Measurements from ENCODE around the gene SHLD2. TPM values are rescaled to one million over a fixed set of nuclear protein-coding genes. Genes with fewer than 3 reads are reported as not detected.
"Not testable (repeated sequence)": the region's sequence is repeated elsewhere in the genome, so short reads cannot be mapped to it uniquely, and the experiment has no call there.

Gene SHLD2
- total RNA-seq, 1 donor from 2014 or later = 38.9 TPM

GRCh38 chr10:87072449-87072848 lies 22.6 kb upstream of the SHLD2 start:
- intact Hi-C loops (cut with micrococcal nuclease) = no loop called here
- H3K4me1 Mint-ChIP-seq = peaks cover 1% of the 10 kb centered on the region

GRCh38 chr10:87076421-87076820 lies 18.6 kb upstream of the SHLD2 start:
- H3K4me1 Mint-ChIP-seq; DNase-seq; H3K27me3 Mint-ChIP-seq; H3K27ac Mint-ChIP-seq; H3K4me3 Mint-ChIP-seq; H3K9me3 Mint-ChIP-seq; intact Hi-C loops (cut with micrococcal nuclease): not testable (repeated sequence)
- peaks cover 31% of the 10 kb centered on the region for H3K36me3 Mint-ChIP-seq (ENCODE audit: low read depth)

More at GRCh38 chr10:87072449-87072848, 22.6 kb upstream of the SHLD2 start:
- Mint-ChIP-seq H3K36me3 (ENCODE audit: low read depth) (peaks cover 43% of the 10 kb centered on the region), H3K27me3 (no peaks in the 10 kb centered on the region), H3K9me3 (no peaks in the 10 kb centered on the region), H3K4me3 (no peak overlapping the region), H3K27ac (no peak overlapping the region)
- DNase-seq = no peak

DNA sequence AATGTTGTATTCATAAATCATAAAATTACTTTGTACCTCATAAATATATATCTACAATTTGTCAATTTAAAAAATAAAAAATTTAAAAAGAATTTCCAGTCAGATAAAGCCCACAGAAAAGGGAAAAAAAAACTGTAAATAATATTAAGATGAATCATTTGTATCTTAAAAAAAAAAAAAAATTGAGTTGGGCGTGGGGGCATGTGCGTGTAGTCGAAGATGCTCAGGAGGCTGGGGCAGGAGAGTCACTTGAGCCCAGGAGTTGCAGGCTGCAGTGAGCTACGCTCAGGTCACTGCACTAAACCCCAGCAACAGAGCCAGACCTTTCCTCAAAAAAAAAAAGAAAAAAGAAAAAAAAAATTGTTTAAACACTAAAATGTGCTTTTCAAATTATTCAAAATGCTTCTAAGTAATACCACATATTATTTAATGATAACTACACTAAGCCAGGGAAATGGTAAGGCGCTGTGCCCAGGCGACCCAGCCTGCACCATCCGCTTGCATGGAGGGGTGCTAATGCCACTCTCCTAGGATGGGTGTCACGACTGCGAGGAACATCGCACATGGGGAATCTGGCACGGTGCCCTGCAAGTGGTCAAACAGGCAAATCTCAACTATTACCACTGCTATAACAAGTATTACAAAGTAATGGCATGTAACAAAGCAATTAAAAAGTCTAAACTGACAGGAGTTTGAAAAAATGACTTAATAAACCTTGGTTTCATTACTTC lies 15.7 kb upstream of the SHLD2 start:
- no peak overlapping the region for H3K27ac Mint-ChIP-seq

GRCh38 chr10:87080621-87081020 lies 14.4 kb upstream of the SHLD2 start:
- H3K27me3 Mint-ChIP-seq; H3K9me3 Mint-ChIP-seq; DNase-seq; intact Hi-C loops (cut with micrococcal nuclease); H3K4me3 Mint-ChIP-seq; H3K27ac Mint-ChIP-seq: not testable (repeated sequence)
- peaks cover 29% of the 10 kb centered on the region for H3K36me3 Mint-ChIP-seq (ENCODE audit: low read depth)
- H3K4me1 Mint-ChIP-seq = peaks cover 31% of the 10 kb centered on the region

More for the DNA sequence above, 15.7 kb upstream of the SHLD2 start:
- peaks cover 24% of the 10 kb centered on the region for H3K4me1 Mint-ChIP-seq
- no peak for DNase-seq
- no peaks in the 10 kb centered on the region for H3K9me3 Mint-ChIP-seq
- H3K4me3 Mint-ChIP-seq = no peak overlapping the region
- intact Hi-C loops (cut with micrococcal nuclease) = no loop called here
- no peaks in the 10 kb centered on the region for H3K27me3 Mint-ChIP-seq
- H3K36me3 Mint-ChIP-seq (ENCODE audit: low read depth) = peaks cover 28% of the 10 kb centered on the region

DNA sequence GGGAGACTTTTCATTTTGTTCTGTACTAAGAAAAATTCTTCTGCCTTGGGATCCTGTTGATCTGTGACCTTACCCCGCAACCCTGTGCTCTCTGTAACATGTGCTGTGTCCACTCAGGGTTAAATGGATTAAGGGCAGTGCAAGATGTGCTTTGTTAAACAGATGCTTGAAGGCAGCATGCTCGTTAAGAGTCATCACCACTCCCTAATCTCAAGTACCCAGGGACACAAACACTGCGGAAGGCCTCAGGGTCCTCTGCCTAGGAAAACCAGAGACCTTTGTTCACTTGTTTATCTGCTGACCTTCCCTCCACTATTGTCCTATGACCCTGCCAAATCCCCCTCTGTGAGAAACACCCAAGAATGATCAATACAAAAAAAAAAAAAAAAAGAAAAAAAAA lies 13.4 kb upstream of the SHLD2 start:
- Mint-ChIP-seq H3K36me3 (ENCODE audit: low read depth) (peaks cover 32% of the 10 kb centered on the region), H3K4me1 (peaks cover 37% of the 10 kb centered on the region)
- H3K4me3 Mint-ChIP-seq; intact Hi-C loops (cut with micrococcal nuclease); H3K27ac Mint-ChIP-seq; DNase-seq; H3K27me3 Mint-ChIP-seq; H3K9me3 Mint-ChIP-seq: not testable (repeated sequence)

DNA sequence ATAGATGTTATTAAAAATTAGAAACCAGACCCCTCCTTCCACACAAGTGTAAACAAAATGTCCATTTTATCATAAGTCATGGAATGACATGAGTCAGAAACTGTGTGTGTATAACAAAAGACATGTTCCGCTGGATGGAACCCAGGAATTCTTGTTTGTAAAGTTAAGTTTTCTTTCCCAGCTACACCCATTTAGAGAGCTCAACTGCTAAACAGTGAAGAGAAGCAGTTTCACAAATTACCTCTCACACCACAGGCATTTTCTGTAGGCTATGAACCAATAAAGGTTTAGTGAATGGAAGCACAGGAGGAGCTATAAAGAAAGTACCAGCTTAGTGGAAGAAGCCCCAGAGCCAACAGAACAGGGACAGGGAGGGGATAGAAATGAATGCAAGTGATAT lies 12.8 kb upstream of the SHLD2 start:
- peaks cover 40% of the 10 kb centered on the region for H3K4me1 Mint-ChIP-seq

DNA sequence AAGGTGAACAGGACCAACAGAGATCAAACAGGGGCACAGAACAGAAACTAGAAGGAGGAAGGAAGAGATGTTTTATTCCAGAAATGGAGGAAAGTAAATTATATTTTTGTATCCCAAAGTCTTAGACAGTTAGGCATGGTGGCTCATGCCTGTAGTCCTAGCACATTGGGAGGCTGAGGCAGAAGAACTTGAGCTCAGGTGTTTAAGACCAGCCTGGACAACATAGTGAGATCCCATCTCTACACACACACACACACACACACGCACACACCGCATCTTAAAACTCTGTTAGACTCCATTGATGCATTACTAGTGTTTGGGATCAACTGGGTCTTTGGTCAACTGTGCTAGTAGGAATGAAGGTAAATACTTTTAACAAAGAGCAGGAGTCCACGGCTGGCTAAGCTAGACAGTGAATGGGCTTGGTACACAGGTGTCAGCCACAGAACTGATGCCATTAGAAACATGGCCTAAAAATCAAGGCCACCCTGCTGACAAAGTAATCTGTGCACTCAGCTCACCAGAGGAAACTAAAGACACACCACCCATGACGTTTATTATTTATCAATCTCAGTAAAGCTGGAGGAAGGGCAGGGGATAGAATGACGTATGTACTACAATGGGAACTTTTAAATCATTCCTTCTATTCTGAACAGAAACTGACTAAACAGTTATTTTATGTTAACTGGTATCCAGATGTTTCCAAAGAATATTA lies 11.3 kb upstream of the SHLD2 start:
- H3K9me3 Mint-ChIP-seq, H3K27me3 Mint-ChIP-seq: not testable (repeated sequence)
- Mint-ChIP-seq H3K4me1 (peaks cover 44% of the 10 kb centered on the region), H3K36me3 (ENCODE audit: low read depth) (peaks cover 38% of the 10 kb centered on the region), H3K27ac (peak overlapping the region; percentile 94), H3K4me3 (peak overlapping the region; percentile 73)
- intact Hi-C loops (cut with micrococcal nuclease) = loop anchor here (1.0 kb wide), 1 partner anchor 11 kb away; the partner anchor contains the start of gene GLUD1
- peak; percentile 66 for DNase-seq

More for the DNA sequence above, 12.8 kb upstream of the SHLD2 start:
- Mint-ChIP-seq H3K27ac (peak overlapping the region; percentile 73), H3K36me3 (ENCODE audit: low read depth) (peaks cover 35% of the 10 kb centered on the region), H3K4me3 (peak overlapping the region; percentile 26)
- intact Hi-C loops (cut with micrococcal nuclease); H3K9me3 Mint-ChIP-seq; H3K27me3 Mint-ChIP-seq; DNase-seq: not testable (repeated sequence)

DNA sequence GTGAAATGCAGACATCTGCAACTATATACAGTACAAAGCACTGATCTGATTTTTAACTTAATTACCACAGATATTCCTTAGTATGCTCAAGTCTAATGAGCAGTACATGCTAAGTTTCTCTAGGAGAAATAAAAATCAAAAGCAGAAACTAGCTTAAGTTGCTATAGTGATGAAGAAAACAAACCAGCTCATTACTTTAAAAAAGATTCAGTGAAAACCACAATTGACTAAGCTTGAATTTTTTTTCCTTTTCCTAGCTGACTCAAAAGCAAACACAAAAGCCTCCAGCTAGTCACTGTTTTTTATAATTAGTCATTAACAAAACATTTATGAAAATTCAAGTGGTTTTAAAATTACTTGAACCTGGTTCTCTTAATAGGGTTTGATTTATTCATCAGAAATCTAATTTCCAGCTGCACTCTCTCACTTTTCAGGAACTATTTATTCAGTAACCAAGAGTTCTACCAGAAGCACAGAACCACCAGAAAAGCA lies 10.7 kb upstream of the SHLD2 start:
- peak overlapping the region; percentile 94 for H3K27ac Mint-ChIP-seq
- peaks cover 40% of the 10 kb centered on the region for H3K36me3 Mint-ChIP-seq (ENCODE audit: low read depth)
- intact Hi-C loops (cut with micrococcal nuclease) = loop anchor here (1.0 kb wide), 1 partner anchor 10 kb away; the partner anchor contains the start of gene GLUD1
- H3K9me3 Mint-ChIP-seq, H3K27me3 Mint-ChIP-seq, DNase-seq: not testable (repeated sequence)
- peak overlapping the region; percentile 73 for H3K4me3 Mint-ChIP-seq
- H3K4me1 Mint-ChIP-seq = peaks cover 49% of the 10 kb centered on the region

GRCh38 chr10:87085537-87085936 lies 9.5 kb upstream of the SHLD2 start:
- no peak overlapping the region for H3K27ac Mint-ChIP-seq
- H3K4me3 Mint-ChIP-seq = no peak overlapping the region
- no peaks in the 10 kb centered on the region for H3K9me3 Mint-ChIP-seq
- DNase-seq = no peak
- intact Hi-C loops (cut with micrococcal nuclease) = no loop called here
- H3K36me3 Mint-ChIP-seq (ENCODE audit: low read depth) = peaks cover 46% of the 10 kb centered on the region
- no peaks in the 10 kb centered on the region for H3K27me3 Mint-ChIP-seq
- H3K4me1 Mint-ChIP-seq = peaks cover 58% of the 10 kb centered on the region

- intact Hi-C loops (cut with micrococcal nuclease) = loop anchor here (5.0 to 10.0 kb wide), 3 partner anchors 253 to 675 kb away; partner anchors contain the start of gene MINPP1
- H3K36me3 Mint-ChIP-seq (ENCODE audit: low read depth) = peaks cover 53% of the 10 kb centered on the region
- H3K4me3 Mint-ChIP-seq = no peak overlapping the region
- peaks cover 60% of the 10 kb centered on the region for H3K4me1 Mint-ChIP-seq
- no peaks in the 10 kb centered on the region for H3K27me3 Mint-ChIP-seq
- H3K27ac Mint-ChIP-seq = no peak overlapping the region
- DNase-seq = no peak
- H3K9me3 Mint-ChIP-seq = no peaks in the 10 kb centered on the region
Measured at GRCh38 chr10:87089746-87090145, 5.3 kb upstream of the SHLD2 start.

- Mint-ChIP-seq H3K4me3 (no peak overlapping the region), H3K27ac (no peak overlapping the region), H3K27me3 (no peaks in the 10 kb centered on the region), H3K4me1 (peaks cover 55% of the 10 kb centered on the region), H3K36me3 (ENCODE audit: low read depth) (peaks cover 51% of the 10 kb centered on the region), H3K9me3 (no peaks in the 10 kb centered on the region)
- intact Hi-C loops (cut with micrococcal nuclease) = loop anchor here (5.0 to 10.0 kb wide), 3 partner anchors 252 to 676 kb away; partner anchors contain the start of gene MINPP1
- DNase-seq = no peak
Measured at GRCh38 chr10:87090779-87091178, 4.2 kb upstream of the SHLD2 start.

DNA sequence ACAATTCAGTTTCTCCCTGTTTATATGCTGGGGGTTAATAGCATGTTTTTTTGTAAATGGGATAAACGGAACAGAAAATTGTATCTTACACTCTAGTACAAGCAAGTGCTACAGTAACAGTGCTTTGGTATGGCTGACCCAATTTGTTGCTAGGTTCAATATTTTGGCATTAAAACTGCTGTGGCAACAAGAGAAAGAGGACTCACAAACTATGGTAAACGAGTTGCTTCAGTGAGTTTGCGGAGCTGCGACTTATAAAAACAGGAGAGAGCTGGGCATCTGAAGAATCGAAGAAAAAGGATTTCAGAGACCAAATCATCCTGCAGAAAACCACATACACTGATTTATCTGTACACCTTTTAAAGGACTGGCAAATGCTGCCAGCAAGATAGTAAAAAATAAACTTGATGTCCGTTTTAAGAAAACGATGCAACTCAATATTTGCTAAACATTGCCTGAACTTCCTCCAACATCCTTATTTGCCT lies 2.6 kb upstream of the SHLD2 start:
- Mint-ChIP-seq H3K27ac (peak overlapping the region; percentile 95), H3K36me3 (ENCODE audit: low read depth) (peaks cover 44% of the 10 kb centered on the region), H3K27me3 (no peaks in the 10 kb centered on the region), H3K9me3 (no peaks in the 10 kb centered on the region), H3K4me3 (peak overlapping the region; percentile 96), H3K4me1 (peaks cover 50% of the 10 kb centered on the region)
- no peak for DNase-seq
- intact Hi-C loops (cut with micrococcal nuclease) = loop anchor here (5.0 to 10.0 kb wide), 3 partner anchors 250 to 678 kb away; partner anchors contain the start of gene MINPP1

DNA sequence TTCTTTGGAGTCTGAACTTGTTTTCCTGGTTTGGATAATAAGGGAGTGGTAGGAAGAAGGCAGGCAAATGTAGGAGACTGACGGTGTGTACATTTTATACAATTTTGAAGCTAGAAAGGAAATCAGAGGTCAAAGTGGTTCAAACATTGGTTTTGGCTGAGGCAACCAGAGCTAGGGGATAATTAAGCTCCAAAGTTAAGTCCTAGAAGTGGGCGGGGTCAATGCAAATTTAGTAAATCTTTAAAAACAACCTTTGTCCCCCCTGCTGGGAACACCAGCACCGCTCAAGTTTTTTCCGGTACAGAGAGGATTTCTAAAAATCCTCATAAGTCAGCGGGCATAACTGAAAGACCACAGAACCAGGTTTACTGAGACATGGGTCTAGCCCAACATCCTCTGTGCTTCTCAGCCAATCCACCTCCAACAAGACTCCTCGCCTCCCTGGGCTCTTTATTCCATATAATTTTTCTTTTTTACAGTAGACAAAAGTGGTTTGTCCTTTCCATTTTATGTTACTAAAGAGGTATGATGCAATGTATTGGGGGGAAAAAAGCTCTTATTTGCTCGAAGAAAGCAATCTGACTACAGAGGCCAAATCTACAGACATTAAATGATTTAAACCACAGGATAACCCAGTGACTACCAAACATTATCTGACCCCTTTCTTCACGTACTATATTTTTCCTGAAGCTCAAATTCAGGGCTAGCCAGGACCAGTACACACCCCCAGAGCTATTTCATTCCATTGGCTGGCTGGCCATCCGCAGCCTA lies 2.0 kb upstream of the SHLD2 start:
- Mint-ChIP-seq H3K36me3 (ENCODE audit: low read depth) (peaks cover 43% of the 10 kb centered on the region), H3K4me1 (peaks cover 47% of the 10 kb centered on the region), H3K27ac (peak overlapping the region; percentile 95), H3K9me3 (no peaks in the 10 kb centered on the region), H3K27me3 (no peaks in the 10 kb centered on the region), H3K4me3 (peak overlapping the region; percentile 96)
- peak; percentile 77 for DNase-seq
- intact Hi-C loops (cut with micrococcal nuclease) = loop anchor here (5.0 to 10.0 kb wide), 3 partner anchors 249 to 678 kb away; partner anchors contain the start of gene MINPP1

Data from activated CD4-positive, alpha-beta T cell treated with anti-CD3 and anti-CD28 coated beads, Interleukin-2, amount 10 ng/mL, durations not matched to agents 24 days and 14 days (primary cell).